NCI-H82 treated with DMSO at 0.1 percent for 48 hours (cell line): Measurements from ENCODE around the gene TLE3.
A peak's percentile ranks its signal among the peaks of the same experiment; 100 is the strongest.

Source experiments
- DNase-seq: peaks from one replicate; lab custom pipeline; 2025; ENCODE audit not compliant: unreplicated experiment; lab: John Stamatoyannopoulos, UW

The TLE3 gene

DNA sequence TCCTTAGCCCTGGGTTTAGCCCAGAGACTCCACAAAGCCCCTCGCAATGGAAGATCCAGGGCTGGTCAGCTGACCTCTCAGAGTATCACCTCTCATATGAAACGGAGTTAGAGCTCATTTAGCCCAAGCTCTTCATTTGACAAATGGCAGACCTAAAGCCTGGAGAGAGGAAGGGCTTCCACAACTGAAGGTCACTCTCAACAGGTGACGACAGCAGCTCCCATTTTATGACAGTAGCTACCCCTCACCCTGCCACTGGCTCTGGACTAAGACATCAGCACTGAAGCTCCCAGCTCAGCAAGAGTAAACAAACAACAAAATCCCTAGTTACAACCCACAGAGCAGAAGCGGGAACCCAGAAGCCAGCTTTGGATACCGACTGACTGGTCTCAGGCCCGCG is 33.7 kb downstream of the TLE3 start:
- DNase-seq, result no peak

DNA sequence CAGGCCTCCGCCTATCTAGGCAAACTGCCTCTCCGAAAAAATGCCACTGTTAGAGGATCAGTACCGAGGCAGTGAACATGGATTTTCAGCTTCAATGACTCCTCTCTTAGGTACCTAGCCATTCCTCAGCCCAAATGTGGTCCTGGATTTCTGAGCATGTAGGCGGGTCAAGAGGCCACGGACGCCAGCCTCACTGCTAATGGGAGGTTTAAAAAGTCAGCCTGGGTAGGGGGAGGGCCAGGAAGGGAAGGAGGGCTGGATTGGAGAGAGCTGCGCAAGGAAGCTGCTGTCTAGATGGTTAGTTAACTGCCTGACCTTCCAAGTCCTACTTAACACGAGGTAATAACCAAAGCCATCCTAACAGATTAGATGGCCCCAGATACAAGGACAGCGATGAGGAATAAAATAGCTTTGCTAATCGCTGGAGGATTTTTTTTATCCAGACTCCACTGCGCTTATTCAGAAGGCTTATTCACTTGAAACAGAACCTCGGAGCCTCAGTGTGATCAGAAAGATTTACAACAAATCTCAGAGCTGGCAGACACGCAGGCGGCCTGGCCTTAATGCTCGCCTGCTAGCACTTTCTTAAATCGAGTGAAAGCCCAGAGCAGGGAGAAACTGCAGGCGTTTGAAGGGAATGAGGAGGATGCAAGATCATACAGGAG is 34.3 kb downstream of the TLE3 start:
- DNase-seq, result peak; percentile 85

DNA sequence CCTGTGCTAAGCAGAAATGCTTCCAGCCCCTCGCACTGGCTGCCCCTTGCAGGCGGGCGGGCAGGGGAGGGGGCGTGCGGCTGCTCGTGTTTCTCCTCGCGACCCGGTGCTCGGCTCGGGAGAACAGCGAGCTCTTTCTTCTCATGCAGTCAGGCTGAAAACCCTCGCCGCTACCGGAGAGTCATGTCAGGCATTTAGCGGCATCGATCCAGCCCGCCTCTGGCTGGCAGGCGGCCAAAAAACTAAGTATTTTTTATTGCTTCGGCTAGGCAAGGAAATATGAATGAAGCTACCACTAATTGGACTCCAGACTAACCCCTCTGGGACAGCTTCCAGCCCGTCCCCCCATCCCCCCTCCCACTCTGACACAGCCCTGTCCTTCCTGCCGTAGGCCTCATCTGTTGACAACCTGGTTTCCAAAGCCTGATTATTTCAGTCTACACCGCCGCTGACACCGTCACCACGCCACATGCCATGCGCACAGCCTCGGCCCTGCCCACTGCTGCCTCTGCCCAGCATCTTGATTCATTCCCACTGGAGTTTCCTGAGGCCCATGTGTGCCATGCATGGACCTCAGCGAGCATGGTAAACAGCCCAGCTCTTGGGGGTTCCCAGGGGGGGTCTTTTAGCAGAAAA is 35.3 kb downstream of the TLE3 start:
- DNase-seq, result peak; percentile 98

DNA sequence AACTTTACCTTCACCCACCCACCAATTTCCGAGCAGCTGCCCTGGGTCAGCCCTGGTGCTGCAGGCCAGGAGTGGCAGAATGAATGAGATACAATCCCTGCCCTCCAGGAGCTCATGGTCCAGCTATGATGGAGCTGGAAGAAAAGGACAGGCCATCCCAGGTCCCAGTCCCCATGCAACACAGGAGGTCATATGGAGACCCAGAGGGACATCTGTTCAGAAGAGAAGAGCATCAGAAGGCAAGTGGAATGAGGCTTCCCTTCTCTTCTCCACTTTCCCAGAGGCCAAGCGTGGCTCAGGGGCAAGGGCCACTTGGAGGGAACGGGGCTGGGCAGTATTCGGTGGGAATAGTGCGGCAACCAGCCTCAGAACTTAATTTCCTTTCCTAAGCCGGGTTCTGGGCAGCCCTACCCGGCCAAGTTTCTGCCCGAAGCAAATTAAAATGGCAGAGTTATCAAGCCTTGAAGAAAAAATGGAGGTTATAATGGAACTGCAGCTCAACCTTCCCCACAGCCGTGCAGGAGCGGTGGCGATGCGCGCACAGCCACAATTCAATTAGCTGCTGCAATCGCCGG is 35.9 kb downstream of the TLE3 start:
- DNase-seq, result no peak

DNA sequence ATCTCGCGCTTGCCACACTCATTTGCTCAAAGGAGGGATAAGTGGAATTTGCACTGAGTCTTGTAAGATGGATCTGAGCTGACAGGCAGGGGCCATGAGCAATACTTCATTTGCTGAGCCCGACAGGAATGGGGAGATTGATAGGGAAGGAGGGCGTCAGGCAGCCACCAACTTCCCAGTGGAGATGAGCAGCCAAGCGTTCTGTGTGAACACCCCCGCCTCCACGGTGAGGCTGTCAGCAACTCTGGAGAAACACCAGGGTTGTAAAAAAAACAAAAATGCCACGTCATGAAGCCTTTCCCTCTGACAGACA is 36.8 kb downstream of the TLE3 start:
- DNase-seq, result no peak

DNA sequence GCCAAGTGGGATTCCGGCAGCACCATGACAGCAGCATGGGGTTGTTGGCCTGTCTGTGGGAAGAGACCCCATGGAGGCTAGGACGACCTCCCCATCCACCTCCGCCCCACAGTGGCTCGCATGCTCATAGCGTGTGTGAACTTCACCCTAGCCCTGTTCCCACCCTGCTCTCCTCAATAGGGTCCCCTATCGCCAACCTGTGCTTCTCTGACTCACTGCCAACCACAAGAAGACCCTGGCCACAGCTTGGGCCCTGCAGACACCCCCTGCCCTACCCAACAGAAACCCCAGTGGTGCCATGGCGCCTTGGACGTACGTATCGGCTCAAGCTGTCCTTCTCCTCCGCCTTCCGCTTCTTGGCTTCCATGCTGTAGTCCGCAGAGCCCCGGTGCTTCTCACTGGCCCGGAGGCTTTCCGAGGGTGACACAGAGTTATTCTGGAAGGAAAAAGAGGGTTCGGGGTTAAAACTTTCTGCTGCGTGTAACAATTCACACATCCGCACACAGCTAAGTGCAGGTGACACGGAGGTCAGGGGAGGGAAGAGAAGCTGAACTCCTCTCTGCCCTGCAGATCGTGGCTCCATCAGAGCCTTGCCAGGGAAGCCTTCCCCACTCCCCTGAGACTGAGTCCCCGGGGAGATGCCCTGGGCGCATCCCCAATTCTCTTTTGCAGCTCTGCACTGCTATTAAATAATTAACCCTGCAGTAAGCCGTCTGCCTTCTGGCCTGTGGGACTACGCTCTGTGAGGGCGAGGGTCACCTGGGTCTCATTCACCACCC is 37.3 kb downstream of the TLE3 start:
- DNase-seq, result no peak

DNA sequence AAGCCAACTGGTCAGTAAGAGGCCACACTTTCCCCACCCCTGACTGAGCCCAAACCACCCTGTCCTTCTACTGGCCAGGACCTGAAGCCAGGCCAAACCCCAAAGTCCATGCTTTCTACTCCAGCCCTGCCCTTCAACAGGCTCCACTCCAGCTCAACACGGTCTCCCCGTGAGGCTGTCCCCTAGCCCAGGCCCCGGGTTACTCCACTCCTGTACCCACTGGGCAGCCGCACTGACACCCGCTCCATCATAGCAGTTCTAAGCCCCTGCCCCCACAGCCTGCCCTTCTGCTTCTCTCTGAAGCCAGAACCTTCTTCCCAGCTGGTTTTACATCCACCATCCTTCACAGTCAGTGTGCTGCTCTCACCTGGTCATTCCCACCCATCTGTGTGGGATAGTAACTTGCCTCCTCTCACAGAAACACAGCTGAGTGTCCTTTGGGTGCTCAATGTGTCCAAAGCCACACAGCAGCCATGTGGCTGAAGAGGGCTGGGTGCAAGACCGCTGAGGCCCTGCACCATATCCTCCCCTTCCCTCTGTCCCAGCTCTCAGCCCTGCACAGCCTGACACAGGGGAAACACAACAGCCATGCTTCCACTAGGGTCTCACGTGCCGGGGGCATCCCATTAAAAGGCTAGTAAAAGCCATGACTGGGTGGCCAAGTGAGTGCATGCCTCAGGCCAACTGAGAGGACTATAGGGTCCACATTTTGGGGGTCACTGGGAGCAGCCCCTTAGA is 38.1 kb downstream of the TLE3 start:
- no peak for DNase-seq

DNA sequence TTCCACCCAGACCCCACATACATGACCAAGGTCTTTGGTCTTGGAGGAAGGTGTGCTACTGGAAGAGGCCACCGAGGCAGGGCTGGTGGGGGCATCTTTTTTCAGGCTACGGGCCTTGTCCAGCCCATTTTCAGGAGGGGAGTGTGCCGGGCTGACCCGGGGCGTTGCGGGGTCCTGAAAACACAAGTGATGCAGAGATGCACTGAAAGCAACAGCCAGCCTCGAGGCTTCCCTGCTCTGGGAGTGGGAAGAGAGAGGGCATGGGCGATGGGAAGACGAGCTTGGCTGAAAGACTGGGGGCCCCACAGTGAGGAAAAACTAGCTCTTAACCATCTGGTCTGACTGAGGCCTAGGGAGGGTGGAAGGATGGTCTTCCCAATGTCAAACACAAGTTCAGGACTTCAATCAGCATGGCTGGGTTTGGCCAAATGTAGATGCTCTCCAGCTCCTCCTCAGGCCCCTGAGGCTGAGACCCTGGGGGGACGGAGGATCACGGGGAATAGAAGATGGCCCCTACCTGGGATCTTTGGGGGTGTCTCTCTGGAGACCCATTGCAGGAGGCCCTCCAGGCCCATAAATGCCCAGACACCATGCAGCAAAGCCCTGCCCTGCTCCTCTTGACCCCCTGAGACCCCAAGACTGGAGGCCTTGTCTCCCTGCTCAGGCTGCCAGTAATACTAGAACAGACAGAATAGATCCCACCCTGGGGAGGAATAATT is 38.9 kb downstream of the TLE3 start:
- DNase-seq, result no peak

DNA sequence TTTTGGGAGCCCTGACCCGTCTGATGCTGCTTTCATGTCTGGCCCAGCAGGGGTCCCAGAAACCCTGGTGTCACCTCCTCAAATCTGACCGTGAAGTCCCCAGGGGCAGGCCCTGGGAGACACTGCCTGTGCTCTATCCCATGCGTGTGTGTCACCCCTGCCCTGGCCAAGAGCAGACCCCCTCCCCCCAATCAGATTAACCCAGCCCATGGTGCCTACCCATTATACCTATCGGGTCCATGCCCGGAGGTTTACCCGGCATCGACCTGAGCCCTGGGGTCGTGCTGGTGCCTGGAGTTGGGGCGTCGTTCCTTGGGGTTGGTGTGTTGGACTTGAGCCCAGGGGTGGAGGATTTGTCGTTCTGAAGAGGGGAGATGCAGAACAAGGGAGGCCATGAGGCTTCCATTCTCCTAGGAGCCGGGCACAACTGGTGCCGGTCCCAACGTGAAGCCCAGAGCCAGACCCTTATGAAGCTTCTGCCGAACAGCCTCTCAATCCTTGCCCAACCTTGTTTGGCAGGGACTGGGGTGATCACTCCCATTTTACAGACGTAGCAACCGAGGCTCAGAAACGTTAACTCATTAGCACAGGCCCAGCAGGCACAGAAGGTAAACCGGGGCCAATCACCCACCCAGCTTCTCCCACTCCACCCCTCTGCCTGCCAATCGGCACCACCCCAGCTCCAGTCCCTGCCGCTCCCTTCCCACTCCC is 39.6 kb downstream of the TLE3 start:
- no peak for DNase-seq

DNA sequence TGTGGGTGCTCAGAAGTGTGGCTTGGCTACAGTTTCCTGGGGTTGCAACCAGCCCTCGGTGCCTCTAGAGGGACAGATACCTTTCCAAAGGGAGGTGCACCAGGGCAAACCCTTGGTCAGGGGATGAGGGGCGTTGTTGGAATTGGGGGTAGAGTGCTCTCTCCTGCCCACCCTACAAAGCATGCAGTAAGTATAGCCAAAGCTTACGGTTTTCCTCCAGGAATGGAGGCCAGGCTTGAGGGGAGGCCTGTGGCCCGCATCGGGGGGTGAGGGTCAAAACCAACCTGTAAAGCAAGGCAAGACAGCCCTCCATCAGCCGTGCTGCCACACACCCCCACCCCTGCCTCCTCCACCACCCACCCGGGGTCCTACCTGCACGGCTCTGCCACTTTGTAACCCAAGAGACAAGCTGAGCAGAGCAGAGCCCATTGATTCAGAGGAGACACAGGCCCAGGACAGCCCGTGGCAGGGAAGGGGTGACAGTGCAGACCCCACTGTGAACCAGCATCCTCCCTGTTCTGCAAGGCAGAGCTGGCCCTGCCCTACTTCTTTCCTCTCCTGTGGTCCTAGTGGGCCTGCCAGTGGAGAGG is 41.5 kb downstream of the TLE3 start:
- DNase-seq, result no peak

DNA sequence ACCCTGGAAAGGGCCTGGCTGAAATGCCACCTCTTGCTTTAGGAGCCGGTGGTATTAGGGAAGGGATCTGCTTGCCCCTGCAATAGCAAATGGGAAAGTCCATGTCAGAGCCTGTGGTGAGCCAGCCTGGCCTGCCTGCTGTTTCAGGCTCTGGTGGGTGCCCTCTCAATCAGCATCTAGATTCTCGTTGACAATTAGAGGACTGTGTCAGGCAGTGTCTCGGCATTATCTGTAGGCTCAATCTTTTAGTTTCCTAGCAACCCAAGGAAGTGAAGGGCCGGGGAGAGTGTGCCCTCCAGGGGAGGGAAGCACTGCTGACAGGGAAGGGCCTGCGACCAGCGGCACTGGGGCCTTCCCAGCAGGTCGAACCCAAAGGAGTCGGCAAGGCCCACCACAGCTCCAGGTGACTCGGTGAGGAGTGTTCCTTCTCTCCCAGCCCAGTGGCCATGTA is 42.1 kb downstream of the TLE3 start:
- no peak for DNase-seq

DNA sequence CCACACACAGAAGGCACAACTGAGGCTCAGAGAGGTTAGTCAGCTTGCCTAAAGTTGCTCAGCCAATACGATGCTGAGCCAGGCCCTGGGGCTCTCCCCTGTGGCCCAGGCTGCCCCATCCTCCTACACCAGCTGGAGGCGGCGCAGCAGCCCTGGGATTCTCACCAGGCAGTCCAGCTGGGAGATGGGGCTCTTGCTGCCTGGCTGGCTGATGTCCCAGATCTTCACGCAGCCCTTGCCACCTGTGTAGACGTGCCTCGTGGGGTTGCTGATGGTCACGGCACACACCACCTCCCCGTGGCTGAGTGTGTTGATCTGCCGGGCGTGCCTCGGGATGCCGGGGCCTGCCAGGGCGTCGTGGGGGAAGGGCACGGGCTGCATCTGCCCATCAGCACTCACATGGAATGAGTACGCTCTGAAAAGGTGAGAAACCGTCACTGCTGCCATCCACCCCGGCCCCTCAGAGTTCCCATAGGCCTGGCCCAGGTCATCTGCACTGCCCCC is 42.8 kb downstream of the TLE3 start:
- no peak for DNase-seq

DNA sequence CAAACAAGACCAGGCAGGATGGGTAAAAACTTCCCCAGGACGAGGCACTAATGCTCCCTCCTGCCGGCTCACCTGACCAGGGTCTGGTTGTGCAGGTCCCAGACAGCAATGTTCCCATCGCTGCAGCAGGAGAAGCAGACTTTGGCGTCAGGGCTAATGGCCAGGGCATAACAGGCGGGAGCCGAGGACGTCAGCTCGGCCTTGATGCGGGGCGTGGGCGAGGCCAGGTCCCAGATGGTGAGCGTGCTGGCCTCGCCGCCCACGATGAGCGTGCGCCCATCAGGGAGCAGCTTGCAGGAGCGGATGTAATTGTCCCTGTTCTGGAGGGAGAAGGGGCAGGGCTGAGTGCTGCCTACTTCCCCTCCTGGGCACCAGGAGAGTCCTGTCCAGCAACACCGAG is 43.4 kb downstream of the TLE3 start:
- no peak for DNase-seq

DNA sequence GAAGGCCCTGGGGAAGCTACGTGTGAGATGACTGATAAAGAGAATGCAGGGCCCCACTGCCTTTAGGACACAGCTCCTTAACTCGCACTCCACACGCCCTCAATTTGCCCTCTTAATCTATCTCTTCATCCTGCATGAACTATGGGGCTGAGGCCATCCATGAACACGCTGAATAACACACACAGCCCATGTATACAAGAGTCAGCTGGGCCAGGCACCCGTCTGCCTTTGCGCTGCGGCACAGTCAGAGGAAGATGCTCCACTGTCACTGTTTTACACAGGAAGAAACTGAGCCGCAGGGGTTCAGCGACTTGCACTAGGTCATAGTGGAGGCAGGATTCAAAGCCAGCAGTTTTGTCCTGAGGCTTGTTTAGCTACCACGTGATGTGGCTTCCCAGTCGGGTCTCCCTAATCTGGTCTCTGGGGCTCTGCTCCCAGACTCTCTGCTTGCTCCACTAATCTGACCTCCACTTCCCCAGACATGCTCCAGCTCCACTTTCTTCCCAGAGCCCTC is 43.9 kb downstream of the TLE3 start:
- no peak for DNase-seq

DNA sequence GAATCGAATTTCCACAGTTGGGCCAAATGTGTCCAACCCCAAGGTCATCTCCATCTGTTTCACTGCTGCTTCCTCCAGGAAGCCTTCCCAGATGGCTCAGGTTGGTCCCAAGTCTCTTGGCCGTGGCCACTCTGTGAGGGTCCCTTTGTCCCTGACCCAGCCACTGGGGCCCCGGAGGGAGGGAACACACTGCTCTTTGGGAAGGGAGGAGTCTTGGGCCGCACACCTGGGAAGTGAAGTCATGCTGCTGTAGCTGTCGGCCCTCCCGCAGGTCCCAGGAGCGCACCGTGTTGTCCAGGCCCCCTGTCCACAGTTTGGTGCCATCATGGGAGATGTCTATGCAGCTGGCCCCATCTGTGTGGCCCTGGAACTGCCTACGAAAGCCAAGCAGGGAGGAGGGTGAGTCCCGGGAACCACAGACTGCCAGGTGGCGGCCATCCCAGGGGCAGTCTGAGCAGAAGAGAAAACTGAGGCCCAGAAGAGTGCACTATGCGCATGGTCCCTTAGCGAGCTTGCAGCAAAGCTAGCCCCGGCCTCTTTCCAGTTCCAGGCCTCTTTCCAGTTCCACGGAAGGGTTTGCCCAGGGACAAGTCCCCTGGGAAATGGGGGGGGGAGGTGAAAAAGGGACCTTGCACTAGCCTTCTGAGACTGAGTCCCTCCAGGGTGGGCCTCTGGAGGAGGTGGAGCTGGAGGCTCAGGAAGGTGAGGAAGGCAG is 44.6 kb downstream of the TLE3 start:
- DNase-seq, result no peak

DNA sequence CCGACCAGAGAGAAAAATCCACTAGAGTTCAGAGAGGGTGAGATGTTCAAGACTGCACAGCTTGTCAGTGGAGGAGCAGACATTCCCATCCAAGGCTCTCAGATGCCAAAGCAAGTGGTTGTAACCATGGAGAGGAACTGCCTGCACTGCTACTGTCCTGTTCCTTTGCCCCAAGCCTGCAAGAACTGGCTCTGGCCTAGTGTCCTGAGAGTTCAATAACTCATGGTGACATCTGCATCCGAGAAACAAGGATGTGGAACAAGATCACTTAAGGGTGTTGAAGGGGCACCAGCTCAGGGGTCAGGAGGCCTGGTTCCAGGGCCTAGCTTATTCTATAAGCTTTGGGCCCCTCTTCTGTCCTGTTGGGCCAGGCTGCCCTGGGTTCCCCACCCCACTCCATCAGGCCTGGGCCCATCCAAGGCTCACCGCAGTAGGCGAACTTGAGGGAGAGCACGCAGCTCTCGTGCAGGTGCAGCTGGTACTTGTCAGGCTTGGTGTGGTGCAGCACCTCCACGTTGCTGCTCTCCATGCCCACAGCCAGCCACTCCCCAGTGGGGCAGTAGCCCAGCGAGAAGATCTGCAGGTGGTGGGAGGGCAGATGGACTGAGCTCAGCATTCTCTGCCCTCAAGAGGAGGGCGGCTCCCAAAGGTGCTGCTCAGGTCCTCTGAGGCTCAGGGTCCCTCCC is 45.6 kb downstream of the TLE3 start:
- DNase-seq, result no peak

DNA sequence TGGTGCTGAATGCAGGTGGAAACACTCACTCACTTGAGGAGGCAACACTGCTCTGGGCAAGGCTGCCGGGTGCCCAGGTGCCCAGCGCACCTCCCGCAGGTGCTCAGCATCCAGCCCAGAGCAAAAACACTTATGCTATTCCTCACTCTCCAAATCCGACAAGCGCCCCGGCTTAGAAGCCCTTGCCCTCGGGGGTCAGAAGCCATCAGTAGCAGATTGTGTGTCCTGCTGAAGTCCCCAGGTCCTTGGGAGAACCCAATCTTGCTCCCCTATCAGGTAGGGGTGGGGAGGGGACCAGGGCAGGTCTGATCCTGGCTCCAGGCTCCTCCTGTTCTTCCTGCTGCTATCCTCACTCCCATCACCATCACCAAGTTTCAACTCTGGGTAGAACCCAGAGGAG is 46.7 kb downstream of the TLE3 start:
- no peak for DNase-seq

DNA sequence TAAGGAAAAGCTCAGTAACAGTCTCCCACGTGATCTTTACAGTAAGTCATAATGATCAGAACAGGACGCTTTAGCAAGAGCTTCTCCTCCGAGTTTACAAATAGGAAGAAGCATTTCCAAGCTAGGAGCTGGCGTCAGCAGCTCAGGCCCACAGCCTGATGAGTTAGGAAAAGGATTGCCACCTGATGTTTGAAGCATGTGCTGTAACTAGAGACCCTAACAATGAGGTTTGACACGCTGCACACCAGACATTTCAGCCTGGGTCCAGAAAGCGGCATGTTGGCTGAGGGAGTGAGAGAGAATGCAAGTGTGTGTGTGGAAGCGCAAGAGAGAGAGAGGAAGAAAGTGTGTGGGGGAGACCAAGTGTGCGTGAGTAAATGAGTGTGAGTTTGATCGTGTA is 47.3 kb downstream of the TLE3 start:
- DNase-seq, result no peak
